ENCODE measurements around the gene COL23A1. TPM values are rescaled to one million over a fixed set of nuclear protein-coding genes. Genes with fewer than 3 reads are reported as not detected.
A peak's percentile ranks its signal among the peaks of the same experiment; 100 is the strongest.

The COL23A1 gene
- total and polyA plus RNA-seq, 2 of the 13 experiments (the other 11 are each of a cell fraction or from before 2014, with no cell fraction given) = not detected

DNA sequence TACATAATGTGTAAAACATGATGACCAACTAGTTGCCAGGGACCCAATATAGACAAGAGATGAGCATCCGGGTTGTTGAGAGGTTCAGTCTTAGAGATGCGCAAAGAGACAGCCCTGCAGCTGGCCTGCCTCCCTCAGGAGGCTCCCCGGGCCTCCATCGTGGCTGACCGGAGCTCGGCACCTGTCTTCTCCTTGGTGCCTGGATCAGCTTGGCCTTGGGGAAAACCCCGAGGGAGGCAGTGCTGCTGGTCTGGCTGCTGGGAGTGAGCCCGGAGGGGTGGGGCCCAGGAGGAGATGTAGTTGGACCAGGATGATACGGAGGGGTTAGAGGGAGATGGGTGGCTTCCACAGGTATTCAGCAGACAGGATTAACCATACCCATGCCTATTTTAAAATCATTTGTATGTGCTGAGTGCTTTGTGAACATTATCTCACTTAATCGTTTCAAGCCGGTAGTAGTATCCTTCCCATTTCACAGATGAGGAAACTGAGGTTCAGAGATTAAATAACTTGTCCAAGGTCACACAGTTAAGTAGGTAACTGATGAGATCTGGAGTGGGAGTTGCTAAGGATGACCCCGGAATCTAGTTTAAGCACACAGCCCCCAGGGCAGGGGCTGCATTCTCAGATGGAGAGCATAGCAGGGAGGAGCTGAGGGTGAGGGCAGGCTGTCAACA lies 173.8 kb downstream of the COL23A1 start:
- ATAC-seq = no peak
- Histone ChIP-seq H3K9ac (ENCODE audit: insufficient read depth, low read depth, low read length) (no peak overlapping the region), H3K4me3 (replicated peaks in 1 of 3; ENCODE audit: insufficient read depth in 1 of 3, low read depth in 2 of 3, low read length in 3 of 3) (no peak overlapping the region), H3K79me2 (ENCODE audit: insufficient read depth, low read length) (no peaks in the 10 kb centered on the region), H2AFZ (ENCODE audit: low read length) (no peak overlapping the region), H3K27ac (ENCODE audit: extremely low read length, insufficient read depth, low read length) (no peak overlapping the region), H3K4me1 (ENCODE audit: insufficient read depth, low read length) (no peaks in the 10 kb centered on the region), H4K20me1 (ENCODE audit: insufficient read depth, low read length) (no peaks in the 10 kb centered on the region), H3K9me3 (ENCODE audit: low read length) (no peaks in the 10 kb centered on the region), H3K4me2 (ENCODE audit: low read depth, low read length) (no peak overlapping the region), H3K36me3 (replicated peaks in 1 of 2; ENCODE audit: control insufficient read depth in 1 of 2, insufficient read depth in 2 of 2, low read length in 2 of 2) (no peaks in the 10 kb centered on the region), H3K27me3 (ENCODE audit: control insufficient read depth in 1 of 2, insufficient read depth in 2 of 2, low read length in 2 of 2) (peaks cover 0 to 6% of the 10 kb centered on the region in 2 experiments; a peak in 2 of 5 replicates)
- ChIA-PET POLR2A (no interaction called here), CTCF (ENCODE audit: low intra/inter-chr PET ratio, low total read pairs) (no interaction called here)
- TF ChIP-seq ZNF629 (CRISPR knock-in tag; conservative IDR thresholded peaks at IDR 0.05) = peak; percentile 59; the same call in 1 of the 2 replicates
- TF ChIP-seq SIN3B (IDR thresholded peaks at IDR 0.05; ENCODE audit: low read length) = no peak
- BruUV-seq (replicated peaks) = no TSS peak
- intact Hi-C loops (cut with micrococcal nuclease; ENCODE audit: unreplicated experiment) = no loop called here
- no peak for FAIRE-seq
- in situ Hi-C loops (cut with HindIII; ENCODE audit: extremely low pct_ligation_motif_present, low pct_unique_long_range_greater_than_20kb) = no loop called here
- 52% methylated on average over 8 of the region's 12 CpGs for WGBS (ENCODE audit: low lambda C conversion rate)
- no peak for DNase-seq (ENCODE audit: low spot score)

DNA sequence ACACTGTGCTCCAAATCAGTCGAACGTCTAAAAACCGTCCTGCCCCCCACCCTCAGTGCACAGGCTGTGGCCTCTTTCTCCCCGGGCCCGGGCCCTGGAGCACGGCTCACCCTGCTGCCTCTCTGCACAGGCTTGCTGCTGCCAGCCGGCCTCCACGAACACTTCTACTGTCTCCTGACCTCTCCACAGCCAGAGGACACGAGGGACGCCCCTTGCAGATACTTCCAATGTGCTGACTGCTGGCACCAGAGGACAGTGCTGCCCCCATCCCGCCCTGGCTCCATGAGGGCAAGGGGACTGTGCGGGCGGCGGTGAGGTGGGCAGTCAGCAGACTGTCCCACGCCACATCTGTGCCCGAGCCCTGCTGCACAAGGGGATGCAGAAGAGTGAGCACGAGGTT lies 174.8 kb downstream of the COL23A1 start:
- in situ Hi-C loops (cut with HindIII; ENCODE audit: extremely low pct_ligation_motif_present, low pct_unique_long_range_greater_than_20kb) (no loop called here), intact Hi-C loops (cut with micrococcal nuclease; ENCODE audit: unreplicated experiment) (no loop called here)
- WGBS (ENCODE audit: low lambda C conversion rate) = 29% methylated on average over 11 of the region's 17 CpGs
- Histone ChIP-seq H3K4me2 (ENCODE audit: low read depth, low read length) (no peak overlapping the region), H3K27me3 (ENCODE audit: control insufficient read depth in 1 of 2, insufficient read depth in 2 of 2, low read length in 2 of 2) (peaks cover 0 to 6% of the 10 kb centered on the region in 2 experiments; a peak in 2 of 5 replicates), H3K4me1 (ENCODE audit: insufficient read depth, low read length) (no peaks in the 10 kb centered on the region), H4K20me1 (ENCODE audit: insufficient read depth, low read length) (no peaks in the 10 kb centered on the region), H3K4me3 (replicated peaks in 1 of 3; ENCODE audit: insufficient read depth in 1 of 3, low read depth in 2 of 3, low read length in 3 of 3) (no peak overlapping the region), H3K36me3 (replicated peaks in 1 of 2; ENCODE audit: control insufficient read depth in 1 of 2, insufficient read depth in 2 of 2, low read length in 2 of 2) (no peaks in the 10 kb centered on the region), H3K9me3 (ENCODE audit: low read length) (no peaks in the 10 kb centered on the region), H3K9ac (ENCODE audit: insufficient read depth, low read depth, low read length) (no peak overlapping the region), H3K27ac (ENCODE audit: extremely low read length, insufficient read depth, low read length) (no peak overlapping the region), H3K79me2 (ENCODE audit: insufficient read depth, low read length) (no peaks in the 10 kb centered on the region), H2AFZ (ENCODE audit: low read length) (no peak overlapping the region)
- no TSS peak for BruUV-seq (replicated peaks)
- no peak for FAIRE-seq
- no peak for DNase-seq (ENCODE audit: low spot score)
- ChIA-PET CTCF (ENCODE audit: low intra/inter-chr PET ratio, low total read pairs) (no interaction called here), POLR2A (no interaction called here)
- ATAC-seq = no peak
- TF ChIP-seq SIN3A (IDR thresholded peaks at IDR 0.05; ENCODE audit: borderline replicate concordance, low read depth, low read length) = no peak
- no peak for TF ChIP-seq ZNF678 (CRISPR knock-in tag; IDR thresholded peaks at IDR 0.05)
- no peak for TF ChIP-seq HOXD1 (CRISPR knock-in tag; IDR thresholded peaks at IDR 0.05)
- TF ChIP-seq CENPT (CRISPR knock-in tag; IDR thresholded peaks at IDR 0.05; ENCODE audit: low read depth) = no peak
- no peak for TF ChIP-seq IRX3 (CRISPR knock-in tag; IDR thresholded peaks at IDR 0.05; ENCODE audit: borderline replicate concordance, low read depth)
- TF ChIP-seq SALL1 (CRISPR knock-in tag; IDR thresholded peaks at IDR 0.05) = no peak
- TF ChIP-seq, protein P1, sequence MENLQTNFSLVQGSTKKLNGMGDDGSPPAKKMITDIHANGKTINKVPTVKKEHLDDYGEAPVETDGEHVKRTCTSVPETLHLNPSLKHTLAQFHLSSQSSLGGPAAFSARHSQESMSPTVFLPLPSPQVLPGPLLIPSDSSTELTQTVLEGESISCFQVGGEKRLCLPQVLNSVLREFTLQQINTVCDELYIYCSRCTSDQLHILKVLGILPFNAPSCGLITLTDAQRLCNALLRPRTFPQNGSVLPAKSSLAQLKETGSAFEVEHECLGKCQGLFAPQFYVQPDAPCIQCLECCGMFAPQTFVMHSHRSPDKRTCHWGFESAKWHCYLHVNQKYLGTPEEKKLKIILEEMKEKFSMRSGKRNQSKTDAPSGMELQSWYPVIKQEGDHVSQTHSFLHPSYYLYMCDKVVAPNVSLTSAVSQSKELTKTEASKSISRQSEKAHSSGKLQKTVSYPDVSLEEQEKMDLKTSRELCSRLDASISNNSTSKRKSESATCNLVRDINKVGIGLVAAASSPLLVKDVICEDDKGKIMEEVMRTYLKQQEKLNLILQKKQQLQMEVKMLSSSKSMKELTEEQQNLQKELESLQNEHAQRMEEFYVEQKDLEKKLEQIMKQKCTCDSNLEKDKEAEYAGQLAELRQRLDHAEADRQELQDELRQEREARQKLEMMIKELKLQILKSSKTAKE (CRISPR knock-in tag; IDR thresholded peaks at IDR 0.05; ENCODE audit: borderline replicate concordance) = no peak
- TF ChIP-seq, protein P2, sequence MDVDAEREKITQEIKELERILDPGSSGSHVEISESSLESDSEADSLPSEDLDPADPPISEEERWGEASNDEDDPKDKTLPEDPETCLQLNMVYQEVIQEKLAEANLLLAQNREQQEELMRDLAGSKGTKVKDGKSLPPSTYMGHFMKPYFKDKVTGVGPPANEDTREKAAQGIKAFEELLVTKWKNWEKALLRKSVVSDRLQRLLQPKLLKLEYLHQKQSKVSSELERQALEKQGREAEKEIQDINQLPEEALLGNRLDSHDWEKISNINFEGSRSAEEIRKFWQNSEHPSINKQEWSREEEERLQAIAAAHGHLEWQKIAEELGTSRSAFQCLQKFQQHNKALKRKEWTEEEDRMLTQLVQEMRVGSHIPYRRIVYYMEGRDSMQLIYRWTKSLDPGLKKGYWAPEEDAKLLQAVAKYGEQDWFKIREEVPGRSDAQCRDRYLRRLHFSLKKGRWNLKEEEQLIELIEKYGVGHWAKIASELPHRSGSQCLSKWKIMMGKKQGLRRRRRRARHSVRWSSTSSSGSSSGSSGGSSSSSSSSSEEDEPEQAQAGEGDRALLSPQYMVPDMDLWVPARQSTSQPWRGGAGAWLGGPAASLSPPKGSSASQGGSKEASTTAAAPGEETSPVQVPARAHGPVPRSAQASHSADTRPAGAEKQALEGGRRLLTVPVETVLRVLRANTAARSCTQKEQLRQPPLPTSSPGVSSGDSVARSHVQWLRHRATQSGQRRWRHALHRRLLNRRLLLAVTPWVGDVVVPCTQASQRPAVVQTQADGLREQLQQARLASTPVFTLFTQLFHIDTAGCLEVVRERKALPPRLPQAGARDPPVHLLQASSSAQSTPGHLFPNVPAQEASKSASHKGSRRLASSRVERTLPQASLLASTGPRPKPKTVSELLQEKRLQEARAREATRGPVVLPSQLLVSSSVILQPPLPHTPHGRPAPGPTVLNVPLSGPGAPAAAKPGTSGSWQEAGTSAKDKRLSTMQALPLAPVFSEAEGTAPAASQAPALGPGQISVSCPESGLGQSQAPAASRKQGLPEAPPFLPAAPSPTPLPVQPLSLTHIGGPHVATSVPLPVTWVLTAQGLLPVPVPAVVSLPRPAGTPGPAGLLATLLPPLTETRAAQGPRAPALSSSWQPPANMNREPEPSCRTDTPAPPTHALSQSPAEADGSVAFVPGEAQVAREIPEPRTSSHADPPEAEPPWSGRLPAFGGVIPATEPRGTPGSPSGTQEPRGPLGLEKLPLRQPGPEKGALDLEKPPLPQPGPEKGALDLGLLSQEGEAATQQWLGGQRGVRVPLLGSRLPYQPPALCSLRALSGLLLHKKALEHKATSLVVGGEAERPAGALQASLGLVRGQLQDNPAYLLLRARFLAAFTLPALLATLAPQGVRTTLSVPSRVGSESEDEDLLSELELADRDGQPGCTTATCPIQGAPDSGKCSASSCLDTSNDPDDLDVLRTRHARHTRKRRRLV (CRISPR knock-in tag; IDR thresholded peaks at IDR 0.05) = no peak
- no peak for TF ChIP-seq ZNF34 (CRISPR knock-in tag; IDR thresholded peaks at IDR 0.05; ENCODE audit: borderline replicate concordance)
- TF ChIP-seq ZSCAN29 (CRISPR knock-in tag; conservative IDR thresholded peaks at IDR 0.05) = no peak
